Measurements from ENCODE around the gene UTP18.
"Not testable (repeated sequence)": the region's sequence is repeated elsewhere in the genome, so short reads cannot be mapped to it uniquely, and the experiment has no call there.

UTP18 gene

GRCh38 chr17:51259564-51260236 is 646 bp upstream of the UTP18 start, which contains the start of gene MBTD1:
TSS of gene MBTD1 (minus strand) at chr17:51260049. CDS start at chr17:51225161, 34,888 bp downstream.
- DNase-seq (ENCODE audit: low read depth), result peak; percentile 94

GRCh38 chr17:51261024-51261963 is 948 bp downstream of the UTP18 start:
- DNase-seq (ENCODE audit: low read depth), result no peak

GRCh38 chr17:51263006-51263405 is 2.7 kb downstream of the UTP18 start:
- no peak for DNase-seq (ENCODE audit: low read depth)

GRCh38 chr17:51264466-51264865 is 4.1 kb downstream of the UTP18 start:
- DNase-seq (ENCODE audit: low read depth), result not testable (repeated sequence)

GRCh38 chr17:51269991-51270390 is 9.6 kb downstream of the UTP18 start:
- no peak for DNase-seq (ENCODE audit: low read depth)

GRCh38 chr17:51270636-51271035 is 10.3 kb downstream of the UTP18 start:
- no peak for DNase-seq (ENCODE audit: low read depth)

- no peak for DNase-seq (ENCODE audit: low read depth)
These were observed 12.5 kb downstream of the UTP18 start for GRCh38 chr17:51272812-51273211.

GRCh38 chr17:51275381-51275780 is 15.0 kb downstream of the UTP18 start:
- no peak for DNase-seq (ENCODE audit: low read depth)

- no peak for DNase-seq (ENCODE audit: low read depth)
These were observed 18.8 kb downstream of the UTP18 start for GRCh38 chr17:51279183-51279582.

- no peak for DNase-seq (ENCODE audit: low read depth)
These were observed 27.1 kb downstream of the UTP18 start for GRCh38 chr17:51287412-51287811.

GRCh38 chr17:51289696-51290111 is 29.4 kb downstream of the UTP18 start:
- DNase-seq (ENCODE audit: low read depth), result no peak

GRCh38 chr17:51294338-51294737 is 34.0 kb downstream of the UTP18 start:
- not testable (repeated sequence) for DNase-seq (ENCODE audit: low read depth)

GRCh38 chr17:51298508-51299371 is 38.4 kb downstream of the UTP18 start:
- no peak for DNase-seq (ENCODE audit: low read depth)

GRCh38 chr17:51299859-51300258 is 39.5 kb downstream of the UTP18 start:
- no peak for DNase-seq (ENCODE audit: low read depth)

- DNase-seq (ENCODE audit: low read depth), result no peak
These were observed 44.8 kb downstream of the UTP18 start for GRCh38 chr17:51305182-51305581.

GRCh38 chr17:51312003-51312402 is 51.7 kb downstream of the UTP18 start:
- not testable (repeated sequence) for DNase-seq (ENCODE audit: low read depth)

- no peak for DNase-seq (ENCODE audit: low read depth)
These were observed 58.8 kb downstream of the UTP18 start for GRCh38 chr17:51319186-51319585.

- no peak for DNase-seq (ENCODE audit: low read depth)
These were observed 62.2 kb downstream of the UTP18 start for GRCh38 chr17:51322390-51323029.

GRCh38 chr17:51325471-51325870 is 65.1 kb downstream of the UTP18 start:
- DNase-seq (ENCODE audit: low read depth), result no peak

- DNase-seq (ENCODE audit: low read depth), result not testable (repeated sequence)
These were observed 70.6 kb downstream of the UTP18 start for GRCh38 chr17:51330861-51331503.

GRCh38 chr17:51335006-51335590 is 74.8 kb downstream of the UTP18 start:
- no peak for DNase-seq (ENCODE audit: low read depth)
